KG1 (cell line): Measurements from ENCODE around the gene CLIP2.

Experiments used
- DNase-seq: peaks from one replicate; lab custom pipeline; 2025; lab: John Stamatoyannopoulos, UW

The CLIP2 gene

DNA sequence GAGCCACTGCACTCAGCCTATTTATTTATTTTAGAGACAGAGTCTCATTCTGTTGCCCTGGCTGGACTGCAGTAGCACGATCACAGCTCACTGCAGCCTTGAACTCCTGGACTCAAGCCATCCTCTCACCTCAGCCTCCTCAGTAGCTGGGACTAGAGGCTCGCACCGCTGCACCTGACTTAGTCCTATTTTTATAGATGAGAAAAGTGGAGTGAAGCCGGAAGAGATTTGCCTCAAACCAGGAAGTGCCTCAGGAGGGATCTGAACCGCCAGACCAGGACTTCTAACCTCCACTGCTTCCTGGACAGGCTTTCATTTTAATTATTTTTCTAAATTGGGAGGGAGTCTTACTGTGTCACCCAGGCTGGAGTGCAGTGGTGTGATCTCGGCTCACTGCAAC is 17.5 kb upstream of the CLIP2 start:
- DNase-seq: peak; percentile 22

GRCh38 chr7:74272305-74273038 is 16.7 kb upstream of the CLIP2 start:
- peak; percentile 70 for DNase-seq

- no peak for DNase-seq
These were observed 13.8 kb upstream of the CLIP2 start for GRCh38 chr7:74275401-74275881.

- no peak for DNase-seq
These were observed 11.6 kb upstream of the CLIP2 start for GRCh38 chr7:74277636-74278035.

GRCh38 chr7:74280985-74281384 is 8.2 kb upstream of the CLIP2 start:
- no peak for DNase-seq

DNA sequence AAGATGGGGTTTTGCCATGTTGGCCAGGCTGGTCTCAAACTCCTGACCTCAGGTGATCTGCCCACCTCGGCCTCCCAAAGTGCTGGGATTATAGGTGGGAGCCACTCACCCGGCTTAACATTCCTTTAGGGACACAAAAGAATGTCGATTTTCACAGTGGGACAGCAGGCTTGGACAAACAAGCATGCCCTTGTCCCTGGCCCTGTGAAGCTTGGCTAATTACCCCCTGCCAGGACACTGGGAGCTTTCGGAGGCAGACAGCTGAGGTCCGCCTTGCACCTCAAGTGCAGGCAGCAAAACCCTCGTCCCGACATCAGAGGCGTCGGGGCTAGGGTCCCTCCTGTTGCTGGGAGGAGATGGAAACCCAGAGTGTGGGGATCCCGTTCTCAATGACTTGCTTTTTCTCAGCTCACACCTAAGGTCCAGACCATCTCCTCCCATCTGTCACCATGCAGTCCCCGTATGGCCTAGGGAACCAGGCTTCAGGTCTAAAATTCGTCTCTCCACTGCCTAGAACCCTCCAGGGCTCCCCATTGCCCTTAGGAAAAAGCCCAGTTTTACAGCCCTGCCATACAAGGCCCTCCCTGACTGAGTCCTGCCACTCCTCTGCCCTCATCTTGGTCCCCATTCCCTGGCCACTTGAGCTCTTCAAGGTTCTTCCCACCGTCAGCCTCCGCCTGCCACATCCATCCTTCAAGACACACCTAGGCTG is 6.3 kb upstream of the CLIP2 start:
- no peak for DNase-seq

DNA sequence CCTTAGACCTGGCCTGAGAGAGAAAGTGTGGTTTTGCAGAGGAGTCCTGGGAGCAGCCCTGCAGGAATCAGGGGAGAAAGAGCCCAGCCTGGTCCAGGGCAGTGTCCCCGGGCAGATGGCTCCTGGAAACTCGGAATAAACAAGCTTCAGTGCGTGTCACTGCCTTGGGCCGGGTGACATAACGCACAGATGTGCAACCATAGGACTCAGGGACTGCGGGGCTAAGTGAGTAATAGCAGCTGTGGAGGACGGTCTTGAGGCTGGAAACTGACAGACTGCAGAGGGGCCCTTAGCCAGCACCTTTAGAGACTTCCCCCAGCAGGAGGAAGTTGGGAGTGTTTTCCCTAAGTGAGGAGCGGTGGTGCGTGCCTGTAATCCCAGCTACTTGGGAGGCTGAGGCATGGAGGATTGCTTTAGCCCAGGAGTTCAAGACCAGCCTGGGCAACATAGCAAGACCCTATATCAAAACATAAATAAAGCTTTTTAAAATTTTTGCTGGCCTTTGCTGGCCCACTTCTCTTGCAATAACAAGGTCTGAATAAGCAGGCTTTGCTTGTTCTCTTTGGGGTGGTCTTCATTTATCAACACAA is 5.3 kb upstream of the CLIP2 start:
- no peak for DNase-seq

DNA sequence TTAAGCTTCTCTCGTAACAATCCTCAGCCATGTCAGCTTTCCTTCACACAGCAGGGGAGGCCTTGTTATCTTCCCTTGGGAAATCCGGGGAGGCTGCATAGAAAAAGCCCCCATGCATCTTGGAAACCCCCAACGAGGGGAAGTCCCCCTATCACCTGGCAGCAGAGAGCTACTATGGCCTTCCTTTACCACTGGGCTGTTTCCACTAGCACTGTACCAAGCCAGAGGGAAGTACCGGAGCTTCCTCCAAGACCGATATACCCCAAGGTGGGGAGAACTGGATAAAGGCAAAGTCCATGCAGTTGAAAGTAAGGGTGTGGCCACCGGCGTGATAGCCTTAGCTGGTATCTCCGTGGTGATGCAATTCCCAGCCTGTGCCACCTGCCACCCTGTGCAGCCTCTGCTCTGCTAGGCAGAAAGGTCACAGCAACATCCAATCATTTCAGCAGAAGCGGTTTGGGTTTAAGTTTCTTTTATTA is 4.4 kb upstream of the CLIP2 start:
- DNase-seq: no peak

GRCh38 chr7:74286131-74286530 is 3.1 kb upstream of the CLIP2 start:
- no peak for DNase-seq

GRCh38 chr7:74287303-74288033 is 1.7 kb upstream of the CLIP2 start:
- DNase-seq: no peak

- DNase-seq: no peak
These were observed 949 bp upstream of the CLIP2 start for GRCh38 chr7:74288034-74288881.

DNA sequence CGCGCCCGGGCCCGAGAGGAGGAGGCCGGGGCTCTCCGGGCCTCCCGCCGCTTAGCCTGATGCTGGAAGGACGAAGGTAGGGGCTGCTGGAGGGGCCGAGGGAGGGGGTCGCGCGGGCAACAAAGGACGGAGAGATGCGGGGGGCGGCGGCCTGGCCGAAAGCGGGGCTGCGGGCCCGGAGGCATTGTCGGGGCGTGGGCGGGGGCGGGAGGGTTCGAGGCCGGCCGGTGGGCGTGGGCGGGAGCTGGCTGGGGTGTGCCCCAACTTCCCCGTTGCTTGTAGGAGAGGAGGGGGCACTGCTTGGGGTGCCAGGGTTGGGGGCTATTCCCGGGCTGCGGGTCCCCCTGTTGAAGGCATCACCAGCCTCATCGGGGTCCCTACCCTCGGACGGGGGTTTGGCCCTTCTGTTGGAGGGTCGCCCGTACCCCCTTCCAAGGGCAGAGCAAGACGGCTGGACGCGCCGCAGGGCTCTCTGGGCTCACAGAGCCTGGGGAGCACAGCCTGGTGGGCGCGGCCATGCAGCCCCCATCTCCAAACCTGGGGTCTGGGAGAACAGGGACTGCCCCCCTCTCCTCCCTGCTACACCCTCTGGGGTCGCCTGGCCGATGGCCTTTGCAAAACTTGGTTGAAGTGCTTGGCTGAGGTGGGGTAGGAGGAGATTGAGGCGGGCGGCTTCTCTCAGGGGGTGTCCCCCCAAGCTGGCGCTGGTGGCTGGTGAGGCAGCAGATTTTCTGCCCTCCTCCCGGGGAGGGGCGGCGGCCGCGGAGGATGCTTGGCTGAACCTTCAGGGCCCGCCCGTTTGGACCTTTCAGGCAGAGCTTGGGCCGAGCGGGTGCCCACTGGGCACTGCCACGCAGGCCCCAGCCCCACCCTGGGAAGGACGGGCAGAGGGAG is 699 bp downstream of the CLIP2 start:
- DNase-seq: no peak

- DNase-seq: no peak
These were observed 1.3 kb downstream of the CLIP2 start for GRCh38 chr7:74290553-74290950.

DNA sequence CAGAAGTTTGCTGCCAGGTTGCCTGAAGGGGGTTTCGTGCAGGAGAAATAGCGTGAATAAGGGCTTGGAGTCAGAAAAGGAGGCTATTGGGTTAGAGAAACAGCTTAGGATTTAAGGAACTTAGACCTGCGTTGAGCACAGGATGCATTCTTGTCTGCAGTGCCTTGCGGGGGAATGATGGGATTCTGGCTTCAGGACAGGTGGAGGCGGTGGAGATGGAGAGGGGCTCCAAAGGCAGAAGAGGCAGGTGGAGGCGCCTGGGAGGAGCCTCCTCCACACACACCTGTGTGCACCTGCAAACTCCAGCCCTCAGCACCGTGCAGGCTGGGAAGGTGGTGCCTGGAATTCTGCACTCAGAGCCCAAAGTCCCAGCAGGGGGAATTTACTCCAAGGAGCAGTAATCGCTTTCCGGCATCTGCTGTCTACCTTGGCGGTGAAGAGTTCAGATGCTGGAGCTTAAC is 1.8 kb downstream of the CLIP2 start:
- no peak for DNase-seq

DNA sequence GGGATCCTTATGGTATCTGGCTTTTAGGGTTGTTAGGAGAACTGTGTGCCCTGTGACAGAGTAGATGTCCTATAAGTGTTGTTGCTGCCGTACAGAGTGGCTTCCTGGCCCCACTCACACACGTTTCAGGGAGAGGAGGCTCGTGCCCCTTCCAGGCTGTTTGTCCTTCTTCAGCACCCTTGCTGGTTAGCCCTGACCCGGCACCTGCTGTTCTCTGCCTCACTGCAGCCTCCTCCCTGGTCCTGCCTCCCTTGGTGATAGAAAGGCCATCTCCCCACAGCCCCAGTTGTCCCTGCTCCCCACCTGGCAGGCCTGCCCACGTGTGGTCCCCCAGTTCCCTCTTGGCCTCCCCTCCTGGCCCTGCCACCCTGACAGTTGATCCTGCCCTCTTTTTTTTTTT is 2.3 kb downstream of the CLIP2 start:
- no peak for DNase-seq

DNA sequence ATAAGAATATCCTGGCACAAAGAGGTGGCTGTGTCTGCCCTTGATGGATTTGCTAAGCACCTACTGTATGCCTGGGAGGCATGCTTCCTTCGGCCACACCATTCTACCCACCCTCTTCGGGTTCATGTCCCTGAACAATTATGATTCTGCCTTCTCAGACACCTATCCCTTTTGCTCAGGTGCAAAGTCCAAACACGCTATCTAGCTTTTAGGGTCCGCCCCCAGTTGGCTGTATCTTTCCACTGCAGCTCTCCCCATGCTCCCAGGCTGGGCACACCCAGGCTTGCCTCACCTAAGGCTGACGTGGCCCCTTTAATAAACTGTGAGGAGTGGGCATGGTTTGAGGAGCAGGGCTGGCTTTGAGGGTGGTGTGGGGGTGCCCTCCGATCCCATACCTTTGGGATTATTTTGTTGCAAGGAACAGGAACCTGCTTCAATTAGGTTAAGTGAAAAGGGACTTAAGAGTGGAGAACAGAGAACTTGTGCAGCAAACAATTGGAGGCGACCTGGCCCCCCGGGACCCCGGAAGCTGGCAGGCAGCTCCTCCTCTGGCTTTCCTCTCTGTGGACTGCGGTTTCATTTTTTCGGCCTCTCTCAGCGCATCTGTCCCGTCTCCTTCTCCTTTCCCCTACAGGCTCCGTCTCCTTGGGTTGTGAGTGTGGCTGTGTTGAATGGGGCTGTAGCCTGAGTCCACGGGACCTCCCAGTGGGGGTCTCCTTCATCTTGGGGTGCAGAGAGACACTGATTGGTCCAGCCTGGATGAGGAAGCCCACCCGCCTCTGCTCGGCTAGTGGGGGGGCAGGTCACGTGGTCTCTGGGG is 3.8 kb downstream of the CLIP2 start:
- no peak for DNase-seq

DNA sequence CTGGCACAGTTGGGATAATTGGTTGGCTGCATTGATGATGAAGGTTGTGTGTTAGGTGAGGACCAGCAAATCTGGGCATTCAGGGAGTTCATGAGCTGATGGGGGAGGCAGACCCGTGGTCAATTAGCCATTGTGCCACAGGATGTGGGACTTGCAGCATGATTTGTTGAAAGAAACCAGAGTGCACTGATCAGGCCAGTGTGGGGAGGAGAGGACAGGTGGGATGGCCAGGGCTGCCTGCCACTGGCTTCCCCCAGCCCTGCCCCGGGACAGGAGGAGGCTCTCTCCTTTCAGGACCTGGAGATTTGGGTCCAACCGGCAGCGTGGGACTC is 4.3 kb downstream of the CLIP2 start:
- no peak for DNase-seq

DNA sequence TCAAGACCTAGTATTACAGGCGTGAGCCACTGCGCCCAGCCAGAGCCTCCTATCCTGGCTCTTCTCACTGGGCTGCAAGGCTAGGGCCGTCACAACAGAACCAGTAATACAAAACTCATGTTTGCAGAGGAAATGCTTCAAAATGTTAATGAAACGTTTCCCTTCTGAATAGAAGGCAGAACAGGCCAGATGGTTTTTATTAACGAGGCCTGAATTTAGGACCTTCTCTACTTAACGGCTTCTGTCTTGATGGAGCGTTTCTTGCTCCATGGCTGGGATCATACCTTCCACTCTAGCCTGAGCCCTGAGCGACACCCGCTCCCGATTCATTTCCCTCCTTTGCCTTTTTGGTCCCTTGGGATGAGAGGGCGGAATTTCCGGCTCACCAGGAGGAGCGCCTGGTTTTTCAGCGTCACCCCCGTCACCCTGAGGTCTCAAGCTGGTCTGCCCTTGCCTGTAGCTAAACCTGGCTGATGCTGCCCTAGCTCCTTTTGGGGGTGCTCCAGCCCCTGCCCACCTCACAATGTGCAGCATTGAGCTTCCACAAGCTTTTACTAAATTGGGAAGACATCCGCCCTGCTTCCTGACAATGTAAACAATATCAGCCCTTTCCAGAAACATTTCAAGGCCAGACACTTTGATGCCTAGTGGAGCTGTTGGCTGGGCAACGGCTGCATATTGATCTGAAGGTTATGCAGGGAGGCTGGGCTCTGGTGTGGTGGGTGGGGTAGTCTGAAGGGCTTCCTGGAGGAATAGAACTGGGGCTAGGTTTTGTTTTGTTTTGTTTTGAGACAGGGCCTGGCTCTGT is 5.2 kb downstream of the CLIP2 start:
- no peak for DNase-seq
